LHCN-M2 (cell line): Measurements from ENCODE around the gene PCOLCE2. TPM values are rescaled to one million over a fixed set of nuclear protein-coding genes. Genes with fewer than 3 reads are reported as not detected.
A peak's percentile ranks its signal among the peaks of the same experiment; 100 is the strongest.
"Not testable (repeated sequence)": the region's sequence is repeated elsewhere in the genome, so short reads cannot be mapped to it uniquely, and the experiment has no call there.

Experiments used
- DNase-seq: peaks from one replicate; pipeline ENCODE4 v3.0.0-alpha.2; 2012; ENCODE audit warnings: low read depth
- total RNA-seq: library from RNA; depleted of rRNA; stranded (reverse); fragments of >200 nt; gene quantifications from 2 replicates; pipeline ENCODE4 v1.2.3, GENCODE V29; 2014

The PCOLCE2 gene
- total RNA-seq, 1 experiment from 2014 or later: 0.75 TPM

DNA sequence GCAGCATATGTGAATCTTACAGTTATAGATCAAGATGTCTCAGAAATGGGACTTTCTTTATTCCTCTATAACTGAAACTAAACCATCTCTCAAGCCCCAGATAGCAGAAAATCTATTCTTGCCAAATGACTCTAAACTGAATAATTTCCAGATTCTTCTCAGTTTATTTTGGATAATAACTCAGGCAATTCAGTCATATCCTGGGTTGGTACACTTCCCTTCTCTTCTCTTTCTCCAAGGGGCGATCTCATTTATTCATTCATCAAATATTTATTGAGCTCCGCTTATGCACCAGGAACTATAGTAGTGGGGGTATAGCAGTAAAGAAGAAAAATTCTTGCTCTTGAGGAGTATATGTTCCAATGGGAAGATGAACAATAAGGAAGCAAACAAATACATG lies 13.5 kb upstream of the PCOLCE2 start:
- DNase-seq: no peak

DNA sequence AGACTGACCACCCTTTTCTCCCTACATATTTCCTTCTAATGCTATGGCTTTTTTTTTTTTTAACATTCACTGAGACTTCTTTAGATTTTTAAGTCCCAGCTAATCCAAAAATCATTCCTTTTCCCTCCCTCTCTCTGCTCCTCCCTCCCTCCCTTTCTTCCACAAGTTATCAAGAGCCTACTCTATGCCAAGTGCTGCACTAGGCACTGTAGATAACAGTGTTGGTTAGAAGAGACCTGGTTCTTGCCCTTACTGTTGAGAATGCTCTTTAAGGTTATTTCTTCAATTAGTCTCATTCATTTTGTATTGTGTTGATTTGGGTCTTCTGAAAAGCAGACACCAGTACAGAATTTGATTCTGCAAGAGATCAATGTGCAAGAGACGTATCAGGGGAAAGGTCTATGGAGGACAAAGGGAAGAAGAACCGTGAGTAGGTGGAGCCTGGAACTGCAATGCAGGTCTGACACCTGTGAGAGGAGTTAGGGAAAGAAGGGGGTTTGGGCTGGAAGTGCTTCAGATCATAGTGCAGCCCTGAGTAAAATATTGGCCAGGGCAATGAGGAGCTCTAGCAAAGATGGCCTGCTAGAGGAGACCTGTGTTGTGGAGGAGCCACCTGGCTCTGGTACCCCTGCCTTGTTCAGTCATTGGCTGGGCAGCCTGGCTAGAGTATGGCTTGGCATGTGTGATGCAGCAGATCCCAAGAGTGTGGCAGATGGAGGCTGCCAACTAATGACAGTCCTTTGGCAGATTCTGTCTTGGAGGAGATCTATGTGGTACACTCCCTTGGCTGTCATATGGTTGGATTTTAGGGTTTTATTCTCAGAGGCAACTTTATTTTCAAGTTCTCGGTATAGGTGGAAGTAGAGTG lies 9.7 kb upstream of the PCOLCE2 start:
- DNase-seq: no peak

DNA sequence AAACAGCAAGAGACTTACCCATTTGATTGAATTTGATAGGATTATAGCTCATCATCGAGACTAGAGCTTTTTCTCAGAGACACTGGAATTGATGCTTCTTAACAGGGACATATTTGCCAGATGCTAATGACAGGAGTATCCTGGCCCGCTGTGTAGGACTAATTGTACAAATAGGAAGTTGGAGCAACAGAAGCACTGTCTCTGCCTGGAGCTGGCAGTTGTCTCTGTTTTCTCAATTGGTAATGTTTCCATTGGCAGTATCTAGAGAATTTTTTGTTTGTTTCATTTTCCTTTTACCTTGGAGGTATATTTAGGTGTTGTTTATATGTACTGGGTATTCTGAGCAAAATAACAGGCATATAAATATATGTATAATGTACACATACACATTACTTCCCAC lies 8.9 kb upstream of the PCOLCE2 start:
- no peak for DNase-seq

DNA sequence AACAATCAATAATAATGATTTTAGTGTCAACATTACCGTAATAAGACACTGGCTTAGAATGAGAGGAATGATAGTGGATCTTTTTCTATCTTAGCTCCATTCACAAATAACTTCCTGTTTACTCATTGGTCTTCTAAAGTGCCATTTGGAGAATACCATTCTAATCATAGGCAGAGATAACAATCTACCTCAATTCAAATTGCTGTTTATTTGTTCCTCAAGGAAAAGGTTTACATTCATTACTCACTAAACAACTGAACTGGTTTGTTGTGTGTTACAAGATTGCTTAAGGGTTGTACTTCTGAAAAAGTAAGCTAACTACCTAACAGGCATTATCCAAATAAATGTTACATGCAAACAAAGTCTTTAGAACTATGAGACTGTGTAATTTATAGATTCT lies 8.1 kb upstream of the PCOLCE2 start:
- DNase-seq: no peak

DNA sequence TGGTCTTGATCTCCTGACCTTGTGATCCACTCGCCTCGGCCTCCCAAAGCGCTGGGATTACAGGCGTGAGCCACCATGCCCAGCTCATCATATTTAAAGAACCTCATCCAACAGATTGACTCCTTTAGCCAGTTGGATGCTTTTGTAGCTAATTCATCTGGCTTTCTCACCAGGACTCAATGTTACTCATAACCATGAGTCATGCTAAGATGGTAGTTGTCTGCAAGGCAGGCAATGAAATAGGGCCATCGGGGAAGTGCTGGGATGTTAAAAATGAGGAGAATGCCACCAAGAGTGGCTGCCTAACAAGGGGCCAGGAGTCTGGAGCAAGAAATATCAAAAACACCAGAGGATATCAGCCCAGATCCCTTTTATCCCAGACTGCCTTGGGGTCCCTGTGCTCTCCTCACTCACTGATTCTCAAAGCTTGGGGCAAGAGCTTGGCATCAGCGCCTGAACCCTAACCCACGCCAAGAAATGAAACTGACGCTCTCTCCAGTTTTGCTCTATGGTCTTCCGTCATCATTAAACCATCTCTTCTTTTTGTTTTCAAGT lies 7.4 kb upstream of the PCOLCE2 start:
- peak; percentile 62 for DNase-seq

DNA sequence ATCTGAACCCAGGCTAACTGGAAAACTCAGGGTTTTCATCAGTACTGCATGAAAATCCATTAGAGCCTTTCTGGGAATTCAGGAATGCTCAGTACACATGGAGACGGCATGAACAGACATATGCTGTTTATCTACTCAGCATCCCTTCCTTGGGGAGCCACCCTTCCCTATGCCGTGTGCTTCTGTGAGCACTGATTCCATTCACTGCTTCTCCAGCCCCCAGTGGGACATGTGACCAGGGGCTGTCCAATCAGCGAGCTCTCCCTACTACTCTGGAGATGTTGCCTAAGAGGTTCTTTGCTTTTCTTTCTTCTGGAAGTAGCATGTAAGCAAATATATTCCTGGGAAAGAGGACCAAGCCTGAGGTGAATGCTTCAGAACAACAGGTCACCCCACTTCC lies 5.6 kb upstream of the PCOLCE2 start:
- DNase-seq: no peak

DNA sequence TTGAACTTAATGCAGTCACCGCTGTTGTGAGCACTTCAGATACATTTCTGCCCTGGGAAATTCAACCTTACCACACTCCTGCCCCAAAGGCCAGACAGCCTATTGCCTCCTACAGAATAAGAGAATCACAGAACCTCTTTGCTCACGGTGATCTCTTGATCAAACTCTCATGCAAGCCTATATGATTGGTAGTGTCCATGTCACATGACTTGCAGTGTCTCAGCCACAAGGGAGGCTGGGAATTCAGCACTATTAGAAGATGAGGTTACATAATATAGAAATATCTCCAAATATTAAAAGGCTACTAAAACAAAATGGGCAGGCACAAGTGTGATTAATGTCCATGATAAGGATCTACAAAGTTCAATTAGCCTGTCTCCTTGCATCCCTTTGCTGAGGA lies 3.8 kb upstream of the PCOLCE2 start:
- DNase-seq: no peak

DNA sequence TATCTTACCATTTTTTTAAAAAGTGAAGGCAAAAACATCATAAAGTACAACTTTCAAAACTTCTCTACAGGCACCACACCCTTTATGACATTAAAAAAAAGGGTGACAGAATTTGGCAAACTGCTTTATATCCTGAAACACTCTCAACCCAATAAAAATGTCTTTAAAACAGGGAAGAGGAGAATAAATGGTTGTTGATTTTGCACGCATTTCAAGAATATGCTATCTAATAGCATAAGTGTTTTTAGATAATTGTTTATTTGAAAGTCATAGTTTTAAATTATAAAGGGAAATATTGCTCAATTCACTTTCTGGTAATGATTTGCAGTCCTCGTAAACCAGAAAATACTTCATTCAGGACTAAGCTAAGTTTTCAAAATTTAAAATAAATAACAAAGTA lies 1.7 kb upstream of the PCOLCE2 start:
- no peak for DNase-seq

DNA sequence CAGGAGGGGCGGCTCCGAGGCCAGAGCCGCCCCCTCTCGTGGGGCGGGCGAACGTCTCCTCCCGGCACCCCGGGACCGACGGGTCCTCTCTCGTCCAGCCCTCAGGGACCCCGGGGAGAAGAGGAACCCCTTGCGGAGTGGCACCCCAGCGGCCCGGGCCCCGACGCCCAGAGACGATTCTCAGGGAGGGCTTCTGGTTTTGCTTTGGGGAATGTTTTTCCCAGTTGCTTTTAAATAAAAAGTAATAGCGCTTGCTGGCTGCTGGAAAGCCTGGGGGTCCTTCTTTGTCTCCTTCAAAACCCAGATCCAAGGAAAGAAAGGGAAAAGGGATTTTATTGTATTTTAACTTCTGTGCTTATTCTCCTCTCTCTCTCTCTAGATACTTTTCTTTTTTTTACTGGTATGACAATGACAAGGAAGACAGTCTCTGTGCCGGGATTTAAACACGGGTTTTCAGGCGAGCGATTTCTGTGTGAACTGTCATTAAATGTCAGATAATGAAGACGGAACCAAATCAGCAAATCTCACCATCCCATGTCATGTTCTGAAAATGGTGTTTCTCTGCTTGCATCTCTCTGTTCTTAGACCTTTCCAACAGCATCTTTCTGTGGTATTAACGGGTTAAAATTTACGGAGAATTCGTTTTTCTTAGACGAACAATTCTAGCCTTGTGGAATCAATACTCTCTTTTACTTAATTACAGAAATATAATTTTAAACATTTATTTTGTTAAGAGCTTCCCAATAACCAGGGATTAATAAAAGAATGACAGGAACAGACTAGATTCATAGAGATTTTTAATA lies 530 bp upstream of the PCOLCE2 start:
- DNase-seq: no peak

DNA sequence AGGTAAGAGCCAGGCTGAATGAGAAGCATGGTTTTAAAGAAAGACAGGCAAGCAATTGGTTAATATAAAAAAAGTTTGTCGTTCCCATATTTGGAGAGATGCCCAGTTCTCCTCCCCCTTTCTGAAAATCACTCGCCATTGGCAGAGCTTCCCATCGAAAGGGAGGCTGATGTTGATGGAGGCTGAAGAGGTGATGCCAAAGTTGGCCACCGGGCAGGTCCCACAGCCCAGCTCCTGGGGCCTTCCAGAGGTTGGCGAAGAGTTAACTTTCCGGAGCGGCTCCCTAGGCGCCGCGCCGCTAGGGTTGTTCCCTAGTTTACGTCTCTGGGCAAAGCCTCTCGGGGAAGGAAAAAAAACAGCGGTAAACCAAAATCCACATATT lies 793 bp downstream of the PCOLCE2 start:
- DNase-seq: peak; percentile 45

DNA sequence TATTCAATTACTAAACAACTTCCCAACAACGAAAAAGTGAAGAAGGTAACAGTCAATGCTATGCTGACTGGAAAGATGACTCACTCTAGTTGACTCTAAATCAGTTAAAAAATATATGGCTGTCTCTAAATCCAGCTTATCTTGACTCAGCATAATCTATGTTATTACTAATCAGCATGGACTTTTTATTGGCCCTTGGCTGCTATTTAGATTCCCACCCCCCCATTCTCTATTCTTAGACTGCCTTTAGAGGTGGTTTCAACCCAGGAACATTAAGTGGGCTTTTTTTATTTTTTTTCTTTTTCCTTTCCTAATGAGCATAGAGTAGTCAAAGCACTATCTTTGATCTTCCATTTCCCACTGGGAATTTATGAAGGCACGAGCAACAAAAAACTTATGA lies 1.9 kb downstream of the PCOLCE2 start:
- no peak for DNase-seq

DNA sequence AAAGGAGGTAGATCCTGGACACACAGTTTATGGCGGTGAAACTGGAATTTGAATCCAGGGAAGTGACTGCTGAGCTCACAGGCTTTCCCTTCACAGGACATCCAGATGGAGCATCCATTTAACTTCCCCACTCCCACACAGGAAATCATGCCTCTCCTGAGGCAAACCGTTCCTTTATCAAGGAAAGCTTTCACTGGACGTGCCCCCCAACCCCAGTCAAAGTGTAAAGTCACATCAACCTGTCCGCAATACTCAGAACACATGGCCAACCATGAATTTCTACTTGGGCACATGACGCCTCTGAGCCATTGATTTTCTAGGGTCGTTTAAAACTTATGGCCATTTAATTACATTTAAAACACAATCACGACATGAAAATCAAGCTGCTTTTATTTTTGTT lies 2.9 kb downstream of the PCOLCE2 start:
- no peak for DNase-seq

DNA sequence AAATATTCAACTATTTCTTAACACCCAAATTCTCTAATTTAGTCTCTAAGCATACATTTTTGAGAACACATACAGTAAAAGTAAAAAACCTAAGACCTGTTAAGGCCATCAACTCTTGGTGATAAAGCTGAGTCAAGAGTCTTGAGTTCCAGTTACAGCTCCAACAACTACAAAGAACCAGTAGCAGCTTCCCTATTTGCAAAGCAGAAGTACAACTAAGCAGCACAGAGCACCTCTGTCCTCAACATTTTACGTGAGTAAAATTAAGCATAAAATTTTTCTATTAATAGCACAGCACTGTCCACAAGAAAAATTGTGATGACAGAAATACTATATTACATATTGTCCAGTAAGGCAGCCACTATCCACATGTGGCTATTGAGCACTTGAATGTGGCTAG lies 4.4 kb downstream of the PCOLCE2 start:
- DNase-seq: no peak

DNA sequence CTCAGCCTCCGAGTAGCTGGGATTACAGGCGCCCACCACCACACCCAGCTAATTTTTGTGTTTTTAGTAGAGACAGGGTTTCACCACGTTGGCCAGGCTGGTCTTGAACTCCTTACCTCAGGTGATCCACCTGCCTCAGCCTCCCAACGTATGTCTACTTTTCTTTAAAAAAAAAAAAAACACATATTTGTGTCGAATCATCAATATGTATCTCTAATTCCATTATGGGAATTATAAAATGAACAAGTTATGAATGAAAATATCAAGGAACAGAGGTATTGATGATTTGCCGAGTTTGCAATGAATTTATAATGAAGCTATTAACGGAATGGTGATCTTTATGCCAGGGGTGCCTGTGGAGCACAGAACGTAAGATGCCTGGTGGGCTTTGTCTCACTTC lies 5.3 kb downstream of the PCOLCE2 start:
- not testable (repeated sequence) for DNase-seq

DNA sequence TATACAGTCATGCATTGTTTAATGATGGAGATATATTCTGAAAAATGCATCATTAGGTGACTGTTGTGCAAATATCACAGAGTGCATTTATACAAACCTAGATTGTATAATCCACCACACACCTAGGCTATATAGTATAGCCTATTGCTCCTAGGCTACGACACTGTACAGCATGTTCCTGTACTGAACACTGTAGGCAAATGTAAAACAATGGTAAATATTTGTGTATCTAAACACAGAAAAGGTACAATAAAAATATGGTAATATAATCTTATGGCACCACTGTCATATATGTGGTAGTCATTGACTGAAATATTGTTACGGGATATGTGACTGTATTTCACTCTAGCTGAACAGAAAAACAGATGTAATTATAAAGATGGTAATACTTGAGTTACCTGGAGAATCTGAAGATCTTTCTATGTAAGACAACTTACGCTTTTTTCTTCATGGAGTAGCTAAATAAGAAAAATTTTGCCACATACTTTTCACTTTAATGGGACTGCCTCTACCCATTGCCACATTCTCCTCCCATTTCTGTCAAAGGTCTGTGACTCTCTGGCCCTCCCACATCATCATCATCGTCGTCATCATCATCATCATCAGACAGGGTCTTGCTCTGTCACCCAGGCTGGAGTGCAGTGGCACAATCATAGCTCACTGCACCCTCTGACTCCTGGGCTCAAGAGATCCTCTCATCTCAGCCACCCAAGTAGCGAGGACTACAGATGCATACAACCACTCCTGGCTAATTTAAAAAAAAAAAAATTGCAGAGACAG lies 7.2 kb downstream of the PCOLCE2 start:
- no peak for DNase-seq

DNA sequence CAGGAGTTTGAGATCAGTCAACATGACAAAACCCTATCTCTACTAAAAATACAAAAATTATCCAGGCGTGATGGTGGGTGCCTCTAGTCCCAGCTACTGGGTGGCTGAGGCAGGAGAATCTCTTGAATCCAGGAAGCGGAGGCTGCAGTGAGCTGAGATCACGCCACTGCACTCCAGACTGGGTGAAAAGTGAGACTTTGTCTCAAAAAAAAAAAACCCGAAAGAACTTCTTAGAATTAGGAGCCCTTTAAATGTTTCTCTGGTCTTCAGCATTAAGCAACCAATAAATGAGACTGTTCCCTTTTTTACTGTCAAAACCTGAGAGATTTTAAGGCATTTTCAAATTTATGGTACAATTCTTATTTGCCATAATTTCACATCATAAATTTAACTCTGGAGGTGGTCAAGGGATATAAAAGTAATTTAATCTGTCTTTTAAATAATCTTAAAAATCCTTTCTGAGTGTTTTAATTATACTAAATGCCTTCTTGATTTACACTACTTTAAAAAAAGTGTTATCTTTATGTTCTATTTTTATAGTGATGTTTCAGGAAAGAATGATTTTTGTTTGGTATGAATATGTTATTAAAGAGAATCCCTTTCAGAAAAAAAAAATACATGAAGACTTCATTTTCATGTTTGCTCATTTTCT lies 10.1 kb downstream of the PCOLCE2 start:
- no peak for DNase-seq

DNA sequence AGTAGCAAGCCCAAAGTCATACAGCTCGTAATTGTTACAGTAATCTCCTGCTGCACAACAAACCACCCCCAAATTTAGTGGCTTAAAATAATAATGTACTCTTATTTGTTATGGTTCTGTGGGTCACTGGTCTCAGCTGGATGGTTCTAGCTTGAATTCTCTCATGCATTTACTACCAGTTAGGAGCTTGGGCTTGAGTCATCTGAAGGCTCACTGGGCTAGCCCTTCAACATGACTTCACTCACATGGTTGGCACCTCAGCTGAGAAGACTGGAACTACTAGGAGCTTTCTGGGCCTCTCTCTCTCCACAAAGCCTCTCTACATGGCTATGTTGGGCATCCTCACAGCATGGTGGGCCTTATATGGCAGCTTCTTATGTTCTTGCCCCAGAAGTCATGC lies 12.5 kb downstream of the PCOLCE2 start:
- DNase-seq: no peak

DNA sequence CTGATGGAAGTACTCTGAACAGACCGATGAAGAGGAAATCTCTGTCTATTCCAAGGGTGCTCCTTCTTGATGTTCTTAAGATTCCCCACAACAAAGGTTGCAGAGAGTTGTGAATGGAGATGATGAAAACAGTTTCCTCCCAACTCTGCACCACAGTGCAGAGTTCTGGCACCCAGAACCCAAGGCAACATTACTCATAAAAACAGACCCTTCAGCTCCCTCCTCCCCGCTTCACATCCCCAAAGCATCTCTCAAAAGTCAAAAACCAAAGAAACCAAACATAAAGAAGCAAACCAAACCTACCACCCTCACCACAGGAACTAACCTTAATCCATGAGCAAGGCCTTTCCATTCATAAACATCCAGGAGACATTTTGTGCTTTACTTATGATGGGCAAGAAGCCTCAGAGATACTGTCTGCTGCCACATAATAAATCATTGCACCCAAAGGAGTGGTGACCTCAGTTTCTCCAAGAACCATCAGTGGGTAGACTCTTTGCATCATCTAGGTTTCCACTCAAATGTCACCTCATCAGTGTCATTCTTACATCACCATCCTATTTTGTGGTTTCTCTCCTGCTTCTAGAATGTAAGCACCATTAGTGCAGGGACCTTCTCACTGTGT lies 13.2 kb downstream of the PCOLCE2 start:
- no peak for DNase-seq

DNA sequence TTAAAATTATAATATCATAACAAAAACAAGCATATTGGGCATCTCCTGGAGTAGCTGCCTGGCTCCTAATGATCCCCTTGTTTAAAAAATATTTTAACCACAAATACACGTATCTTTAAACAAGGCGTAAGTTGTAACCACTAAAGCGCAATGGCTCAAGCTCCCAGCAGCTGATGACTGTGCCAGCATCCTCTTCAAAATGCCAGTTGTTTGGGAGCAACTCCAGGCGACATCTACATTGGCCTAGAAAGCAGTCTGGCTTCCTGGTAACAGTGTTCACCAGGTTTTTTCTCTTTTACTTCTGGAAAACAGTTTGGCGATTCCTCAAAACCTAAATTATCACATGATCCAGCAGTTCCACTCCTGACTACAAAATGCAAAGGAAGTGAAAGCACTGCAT lies 13.8 kb downstream of the PCOLCE2 start:
- no peak for DNase-seq

DNA sequence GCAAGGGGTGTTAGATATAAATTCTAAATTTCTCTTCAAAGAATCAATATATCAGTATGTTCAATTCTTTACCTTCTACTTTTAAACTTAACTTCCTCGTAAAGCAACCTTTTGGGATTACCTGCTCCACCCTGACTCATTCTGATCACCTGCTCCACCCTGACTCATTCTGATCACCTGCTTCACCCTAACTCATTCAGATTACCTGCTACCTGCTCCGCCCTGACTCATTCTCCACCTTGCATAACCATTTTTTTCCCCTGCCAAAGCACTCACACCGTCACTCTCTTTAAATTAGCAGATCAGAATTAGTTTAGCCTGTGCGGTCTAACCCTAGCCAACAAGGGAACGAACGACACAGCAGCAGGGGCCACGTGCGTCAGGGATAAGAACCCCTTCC lies 20.5 kb downstream of the PCOLCE2 start:
- not testable (repeated sequence) for DNase-seq
